ENCODE measurements around the gene FBXW5.

DNA sequence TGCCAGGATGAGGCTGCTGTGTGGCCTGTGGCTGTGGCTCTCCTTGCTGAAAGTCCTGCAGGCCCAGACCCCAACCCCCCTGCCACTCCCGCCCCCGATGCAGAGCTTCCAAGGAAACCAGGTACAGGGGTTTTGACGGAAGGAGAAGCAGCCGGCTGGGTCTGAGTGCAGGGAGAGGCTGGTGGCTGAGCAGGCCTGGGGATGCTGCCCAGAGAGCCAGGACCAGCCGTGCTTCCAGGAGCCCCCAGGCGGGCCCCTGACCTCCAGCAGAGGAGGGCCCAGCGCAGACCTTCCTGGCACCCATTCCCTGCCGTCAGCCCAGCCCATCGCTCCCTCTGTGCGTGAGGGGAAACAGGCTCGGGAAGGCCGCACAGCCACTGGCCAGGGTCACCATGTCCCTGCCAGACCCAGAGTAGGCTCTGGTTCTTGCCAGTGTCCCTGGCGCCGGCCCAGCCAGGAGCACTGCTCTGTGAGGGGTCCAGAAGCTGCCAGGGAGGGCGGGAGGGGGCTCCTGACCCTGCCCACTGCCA lies 7.8 kb upstream of the FBXW5 start:
- TF ChIP-seq, protein P1, sequence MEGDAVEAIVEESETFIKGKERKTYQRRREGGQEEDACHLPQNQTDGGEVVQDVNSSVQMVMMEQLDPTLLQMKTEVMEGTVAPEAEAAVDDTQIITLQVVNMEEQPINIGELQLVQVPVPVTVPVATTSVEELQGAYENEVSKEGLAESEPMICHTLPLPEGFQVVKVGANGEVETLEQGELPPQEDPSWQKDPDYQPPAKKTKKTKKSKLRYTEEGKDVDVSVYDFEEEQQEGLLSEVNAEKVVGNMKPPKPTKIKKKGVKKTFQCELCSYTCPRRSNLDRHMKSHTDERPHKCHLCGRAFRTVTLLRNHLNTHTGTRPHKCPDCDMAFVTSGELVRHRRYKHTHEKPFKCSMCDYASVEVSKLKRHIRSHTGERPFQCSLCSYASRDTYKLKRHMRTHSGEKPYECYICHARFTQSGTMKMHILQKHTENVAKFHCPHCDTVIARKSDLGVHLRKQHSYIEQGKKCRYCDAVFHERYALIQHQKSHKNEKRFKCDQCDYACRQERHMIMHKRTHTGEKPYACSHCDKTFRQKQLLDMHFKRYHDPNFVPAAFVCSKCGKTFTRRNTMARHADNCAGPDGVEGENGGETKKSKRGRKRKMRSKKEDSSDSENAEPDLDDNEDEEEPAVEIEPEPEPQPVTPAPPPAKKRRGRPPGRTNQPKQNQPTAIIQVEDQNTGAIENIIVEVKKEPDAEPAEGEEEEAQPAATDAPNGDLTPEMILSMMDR (IDR thresholded peaks at IDR 0.05; ENCODE audit: low read depth, low read length), result no peak
- TF ChIP-seq EZH2phosphoT487 (IDR thresholded peaks at IDR 0.05; ENCODE audit: low read depth), result no peak
